ENCODE data around the gene TEN1.

The TEN1 gene

DNA sequence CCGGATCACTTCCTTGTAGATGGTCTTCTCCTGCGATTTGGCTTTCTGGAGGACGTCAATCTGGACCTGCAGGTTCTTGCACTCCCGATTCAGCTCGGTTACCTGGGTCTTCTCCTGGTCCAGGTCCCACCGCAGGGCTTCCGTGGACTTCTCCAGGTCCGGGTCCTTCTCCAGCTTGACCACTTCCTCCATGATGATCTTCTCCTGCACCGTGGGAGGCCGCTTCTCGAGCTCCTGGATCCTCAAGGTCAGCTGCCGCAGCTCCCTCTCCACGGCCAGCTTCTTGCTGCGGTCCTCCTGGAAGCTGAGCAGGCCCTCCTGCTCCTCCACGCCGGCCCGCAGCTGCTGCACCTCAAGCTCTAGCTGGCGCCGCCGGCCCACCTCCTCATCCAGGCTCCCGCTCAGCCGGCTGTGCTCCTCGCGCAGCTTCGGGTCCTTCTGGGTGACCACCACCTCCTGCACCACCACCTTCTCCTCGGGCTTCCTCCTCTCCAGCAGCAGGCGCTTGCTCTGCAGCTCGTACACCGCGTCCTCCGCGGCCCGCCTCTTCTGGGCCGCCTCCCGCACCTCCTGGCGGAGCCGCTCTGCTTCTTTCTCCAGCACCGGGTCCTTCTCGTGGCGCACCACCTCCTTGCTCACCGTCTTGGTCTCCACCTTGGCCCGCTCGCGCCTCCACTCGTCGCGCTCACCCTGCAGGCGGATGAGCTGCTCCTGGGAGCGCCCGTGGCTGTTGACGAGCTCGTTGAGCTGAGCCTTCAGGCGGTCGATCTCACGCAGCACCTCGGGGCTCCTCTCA is 29.8 kb downstream of the TEN1 start:
- H3K4me1 ChIP-seq (ENCODE audit: control insufficient read depth in 1 of 2, insufficient read depth in 2 of 2, low read length in 2 of 2) = no peaks in the 10 kb centered on the region
- H3K27me3 ChIP-seq (ENCODE audit: low read depth, low read length) = no peaks in the 10 kb centered on the region
- H3K9me3 ChIP-seq (ENCODE audit: control insufficient read depth in 1 of 2, low read length in 2 of 2) = no peaks in the 10 kb centered on the region
- H3K36me3 ChIP-seq (ENCODE audit: control insufficient read depth in 1 of 2, insufficient read depth in 2 of 2, low read length in 2 of 2) = no peaks in the 10 kb centered on the region
- no peak overlapping the region for H3K4me3 ChIP-seq (ENCODE audit: low read depth in 1 of 2, low read length in 2 of 2)
- no peak overlapping the region for H3K27ac ChIP-seq (ENCODE audit: low read length)

DNA sequence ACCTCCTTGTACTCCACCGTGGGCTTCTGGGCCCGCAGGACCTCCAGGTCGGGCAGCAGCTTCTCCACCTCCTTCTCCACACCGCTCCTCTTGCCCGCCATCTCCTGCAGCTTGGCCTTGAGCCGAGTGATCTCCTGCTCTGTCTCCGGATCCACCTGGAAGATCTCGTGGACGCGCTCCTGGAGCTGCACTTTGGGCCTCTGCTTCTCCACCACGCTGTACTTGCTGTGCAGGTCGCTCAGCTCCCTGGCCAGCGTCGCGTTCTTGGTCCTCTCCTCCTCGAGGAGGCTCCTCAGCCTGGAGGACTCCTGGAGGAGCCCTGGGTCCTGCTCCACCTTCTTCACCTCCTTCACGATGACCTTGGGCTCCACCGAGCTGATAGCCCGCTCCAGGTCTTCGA is 30.4 kb downstream of the TEN1 start:
- Histone ChIP-seq H3K9me3 (ENCODE audit: control insufficient read depth in 1 of 2, low read length in 2 of 2) (no peaks in the 10 kb centered on the region), H3K4me3 (ENCODE audit: low read depth in 1 of 2, low read length in 2 of 2) (no peak overlapping the region), H3K27me3 (ENCODE audit: low read depth, low read length) (no peaks in the 10 kb centered on the region), H3K4me1 (ENCODE audit: control insufficient read depth in 1 of 2, insufficient read depth in 2 of 2, low read length in 2 of 2) (peaks cover 0 to 5% of the 10 kb centered on the region in 2 donors), H3K36me3 (ENCODE audit: control insufficient read depth in 1 of 2, insufficient read depth in 2 of 2, low read length in 2 of 2) (no peaks in the 10 kb centered on the region), H3K27ac (ENCODE audit: low read length) (no peak overlapping the region)

DNA sequence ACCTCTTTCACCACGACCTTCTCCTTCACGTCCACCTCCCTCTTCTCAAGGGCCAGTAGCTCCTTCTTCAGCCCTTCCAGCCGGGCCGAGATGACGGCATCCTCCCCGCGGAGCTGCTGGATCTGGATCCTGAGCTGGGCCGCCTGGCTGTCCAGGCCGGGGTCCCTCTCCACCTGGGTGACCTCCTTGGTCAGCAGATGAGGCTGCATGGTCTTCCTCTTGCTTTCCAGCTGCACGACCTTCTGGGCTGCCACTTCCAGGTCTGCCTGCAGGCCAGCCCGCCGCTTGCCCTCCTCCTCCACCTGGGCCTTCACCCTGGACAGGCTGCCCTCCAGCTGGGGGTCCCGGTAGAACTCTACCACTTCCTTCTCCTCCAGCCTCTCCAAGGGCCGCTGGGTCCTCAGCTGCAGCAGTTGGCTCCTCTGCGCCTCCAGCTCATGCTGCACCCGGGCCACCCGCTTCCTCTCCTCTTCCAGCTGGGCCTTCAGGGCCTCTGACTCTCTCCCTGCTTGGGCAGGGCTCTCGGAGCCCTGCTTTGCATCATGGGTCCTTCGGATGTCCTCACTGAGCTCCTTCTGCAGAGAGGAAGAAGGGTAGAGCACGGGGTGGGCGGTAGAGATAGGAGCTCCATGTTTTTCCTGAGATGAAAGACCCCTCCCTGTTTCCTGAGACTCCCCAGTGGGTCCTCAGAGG is 31.1 kb downstream of the TEN1 start:
- Histone ChIP-seq H3K27ac (ENCODE audit: low read length) (no peak overlapping the region), H3K4me1 (ENCODE audit: control insufficient read depth in 1 of 2, insufficient read depth in 2 of 2, low read length in 2 of 2) (peaks cover 0 to 10% of the 10 kb centered on the region in 2 donors), H3K36me3 (ENCODE audit: control insufficient read depth in 1 of 2, insufficient read depth in 2 of 2, low read length in 2 of 2) (no peaks in the 10 kb centered on the region), H3K27me3 (ENCODE audit: low read depth, low read length) (no peaks in the 10 kb centered on the region), H3K4me3 (ENCODE audit: low read depth in 1 of 2, low read length in 2 of 2) (no peak overlapping the region), H3K9me3 (ENCODE audit: control insufficient read depth in 1 of 2, low read length in 2 of 2) (no peaks in the 10 kb centered on the region)

DNA sequence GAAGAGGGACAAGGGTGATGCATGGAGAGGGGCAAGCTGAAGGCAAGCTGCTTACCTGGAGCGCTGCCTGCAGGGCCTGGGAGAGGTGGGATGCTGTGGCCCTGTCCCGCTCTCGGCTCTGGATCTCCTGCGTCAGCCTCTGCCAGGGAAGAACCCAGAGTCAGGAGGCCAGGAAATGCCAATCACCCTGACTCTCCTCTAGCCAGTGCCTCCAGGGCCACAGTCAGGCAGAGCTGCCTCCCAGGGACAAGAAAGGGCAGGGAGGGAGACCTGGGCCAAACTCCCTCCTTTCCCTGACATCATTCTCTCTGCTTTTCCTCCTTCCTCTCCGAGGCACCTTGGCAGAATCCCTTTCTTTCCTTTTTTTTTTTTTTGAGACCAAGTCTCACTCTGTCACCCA is 32.9 kb downstream of the TEN1 start:
- Histone ChIP-seq H3K27ac (ENCODE audit: low read length) (no peak overlapping the region), H3K4me3 (ENCODE audit: low read depth in 1 of 2, low read length in 2 of 2) (no peak overlapping the region), H3K4me1 (ENCODE audit: control insufficient read depth in 1 of 2, insufficient read depth in 2 of 2, low read length in 2 of 2) (peaks cover 0 to 10% of the 10 kb centered on the region in 2 donors), H3K9me3 (ENCODE audit: control insufficient read depth in 1 of 2, low read length in 2 of 2) (no peaks in the 10 kb centered on the region), H3K27me3 (ENCODE audit: low read depth, low read length) (no peaks in the 10 kb centered on the region), H3K36me3 (ENCODE audit: control insufficient read depth in 1 of 2, insufficient read depth in 2 of 2, low read length in 2 of 2) (no peaks in the 10 kb centered on the region)

DNA sequence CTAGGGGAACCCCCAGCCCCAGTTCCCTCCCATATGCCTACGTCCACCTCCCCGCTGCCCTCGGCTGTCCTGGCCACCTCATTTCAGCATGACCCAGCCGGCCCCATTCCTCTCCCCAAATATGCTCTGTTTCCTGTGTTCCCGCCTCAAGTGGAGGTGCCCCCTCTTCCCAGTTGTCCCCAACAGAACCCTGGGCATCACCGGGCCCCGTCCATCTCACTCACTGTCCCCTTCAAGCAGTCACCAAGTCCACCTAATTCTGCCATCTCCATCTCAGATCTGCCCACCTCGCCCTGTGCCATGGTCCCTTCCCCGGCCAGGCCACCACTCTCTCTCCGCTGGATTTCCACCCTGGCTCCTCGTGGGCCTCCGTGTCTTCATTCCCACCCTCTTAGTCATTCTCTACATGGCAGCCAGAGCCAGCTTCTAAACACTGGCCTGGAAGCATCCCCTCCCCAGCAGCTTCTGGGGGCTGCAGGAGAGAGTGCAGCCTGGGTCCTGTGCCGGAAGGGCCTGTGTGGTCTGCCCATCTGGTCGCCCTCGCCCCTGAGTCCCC is 34.4 kb downstream of the TEN1 start:
- no peaks in the 10 kb centered on the region for H3K9me3 ChIP-seq (ENCODE audit: control insufficient read depth in 1 of 2, low read length in 2 of 2)
- no peaks in the 10 kb centered on the region for H3K36me3 ChIP-seq (ENCODE audit: control insufficient read depth in 1 of 2, insufficient read depth in 2 of 2, low read length in 2 of 2)
- no peak overlapping the region for H3K27ac ChIP-seq (ENCODE audit: low read length)
- peaks cover 0 to 10% of the 10 kb centered on the region in 2 donors for H3K4me1 ChIP-seq (ENCODE audit: control insufficient read depth in 1 of 2, insufficient read depth in 2 of 2, low read length in 2 of 2)
- no peaks in the 10 kb centered on the region for H3K27me3 ChIP-seq (ENCODE audit: low read depth, low read length)
- no peak overlapping the region for H3K4me3 ChIP-seq (ENCODE audit: low read depth in 1 of 2, low read length in 2 of 2)

DNA sequence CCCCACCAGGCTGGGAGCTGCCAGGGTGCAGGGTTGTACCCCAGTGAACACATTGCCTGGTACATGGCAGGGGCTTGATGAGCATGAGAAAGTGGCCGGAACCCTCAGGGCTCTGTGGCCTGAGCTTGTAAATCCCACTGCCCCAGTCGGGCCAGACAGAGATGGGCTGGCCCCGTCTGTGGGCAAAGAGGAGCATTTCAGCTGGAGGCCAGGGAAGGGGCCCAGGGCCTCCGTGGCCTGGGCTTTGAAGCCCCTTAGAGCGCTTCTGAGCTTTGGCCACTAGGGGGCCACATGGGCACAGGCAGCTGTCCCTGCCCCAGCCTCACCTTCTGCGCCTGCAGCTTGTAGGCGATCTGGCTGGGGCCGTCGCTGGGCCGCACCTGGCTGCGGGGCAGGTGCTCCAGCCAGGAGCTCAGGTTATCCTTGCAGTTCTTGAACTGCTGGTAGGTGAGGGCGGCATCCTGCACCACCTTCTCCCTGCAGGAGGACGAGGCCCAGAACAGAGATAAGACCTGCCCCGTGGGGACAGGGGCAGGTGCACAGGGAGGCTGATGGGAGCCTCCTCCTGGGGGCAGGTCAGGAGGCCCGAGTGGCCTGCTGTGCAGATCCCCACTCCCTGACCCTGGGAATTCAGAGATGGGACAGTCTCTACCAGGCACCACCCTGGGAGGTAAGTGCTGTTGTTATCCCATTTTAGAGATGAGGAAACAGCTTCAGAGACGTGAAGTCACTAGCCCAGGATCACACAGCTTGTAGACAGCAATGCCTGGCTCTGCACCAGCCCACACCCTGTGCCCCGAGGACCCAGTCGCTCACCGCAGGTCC is 35.3 kb downstream of the TEN1 start:
- H3K27ac ChIP-seq (ENCODE audit: low read length) = no peak overlapping the region
- peaks cover 0 to 10% of the 10 kb centered on the region in 2 donors for H3K4me1 ChIP-seq (ENCODE audit: control insufficient read depth in 1 of 2, insufficient read depth in 2 of 2, low read length in 2 of 2)
- H3K9me3 ChIP-seq (ENCODE audit: control insufficient read depth in 1 of 2, low read length in 2 of 2) = no peaks in the 10 kb centered on the region
- no peak overlapping the region for H3K4me3 ChIP-seq (ENCODE audit: low read depth in 1 of 2, low read length in 2 of 2)
- no peaks in the 10 kb centered on the region for H3K27me3 ChIP-seq (ENCODE audit: low read depth, low read length)
- H3K36me3 ChIP-seq (ENCODE audit: control insufficient read depth in 1 of 2, insufficient read depth in 2 of 2, low read length in 2 of 2) = no peaks in the 10 kb centered on the region

DNA sequence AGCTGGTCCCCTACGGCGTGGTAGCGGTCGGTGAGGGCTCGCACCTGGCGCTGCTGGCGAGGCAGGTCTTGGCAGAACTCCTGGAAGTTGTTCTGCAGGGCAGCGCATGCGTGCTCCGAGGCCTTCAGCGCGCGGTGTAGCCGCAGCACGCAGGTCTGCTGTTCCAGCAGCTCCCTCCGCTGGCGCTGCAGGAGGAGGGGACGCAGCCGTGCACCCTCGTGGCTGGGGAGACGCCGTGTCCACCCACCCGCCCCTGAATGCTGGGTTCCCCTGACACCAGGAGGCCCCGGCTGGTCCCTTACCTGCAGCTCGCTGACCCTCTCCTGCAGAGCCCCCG is 35.9 kb downstream of the TEN1 start:
- no peak overlapping the region for H3K27ac ChIP-seq (ENCODE audit: low read length)
- H3K9me3 ChIP-seq (ENCODE audit: control insufficient read depth in 1 of 2, low read length in 2 of 2) = no peaks in the 10 kb centered on the region
- H3K4me3 ChIP-seq (ENCODE audit: low read depth in 1 of 2, low read length in 2 of 2) = no peak overlapping the region
- H3K4me1 ChIP-seq (ENCODE audit: control insufficient read depth in 1 of 2, insufficient read depth in 2 of 2, low read length in 2 of 2) = peaks cover 0 to 10% of the 10 kb centered on the region in 2 donors
- no peaks in the 10 kb centered on the region for H3K27me3 ChIP-seq (ENCODE audit: low read depth, low read length)
- H3K36me3 ChIP-seq (ENCODE audit: control insufficient read depth in 1 of 2, insufficient read depth in 2 of 2, low read length in 2 of 2) = no peaks in the 10 kb centered on the region

DNA sequence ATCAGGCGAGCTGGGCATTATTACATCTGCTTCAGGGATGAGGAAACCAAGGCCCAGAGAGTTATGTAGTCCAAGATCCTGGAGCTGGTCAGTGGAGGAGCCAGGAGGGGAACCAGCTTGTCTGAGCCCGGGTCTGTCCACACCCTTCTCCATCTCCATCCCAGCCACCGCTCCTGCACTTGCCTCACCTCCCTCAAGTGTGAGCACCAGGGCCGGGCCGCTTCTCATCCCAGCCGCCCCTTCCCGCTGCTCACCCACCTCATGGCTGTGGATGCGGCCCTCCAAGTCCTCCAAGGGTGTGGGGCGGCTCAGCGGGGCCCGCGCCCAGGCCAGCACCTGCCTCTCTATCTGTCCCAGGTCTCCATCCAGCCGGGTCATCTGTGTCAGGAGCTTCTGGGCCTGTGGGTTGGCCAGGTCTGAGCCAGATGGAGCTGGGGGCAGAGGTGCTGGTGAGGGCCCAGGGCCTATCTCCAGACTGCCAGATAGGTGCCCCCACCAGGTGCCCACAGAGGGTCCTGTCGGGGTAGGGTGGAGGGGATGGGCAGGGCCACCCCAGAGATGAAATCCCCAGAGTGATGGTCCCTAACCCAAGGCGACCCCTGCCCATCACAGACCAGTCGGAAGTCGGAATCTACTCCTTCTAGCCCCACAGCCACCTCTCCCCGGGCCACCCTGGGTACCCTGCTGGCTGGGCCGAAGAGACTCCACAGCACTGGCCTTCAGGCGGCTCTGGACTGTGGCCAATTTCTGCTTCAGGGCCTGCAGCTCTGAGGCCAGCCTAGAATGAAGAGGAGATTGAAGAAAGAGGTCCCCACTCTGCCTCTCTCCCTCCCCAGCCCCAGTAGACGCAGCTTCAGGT is 38.7 kb downstream of the TEN1 start:
- Histone ChIP-seq H3K36me3 (ENCODE audit: control insufficient read depth in 1 of 2, insufficient read depth in 2 of 2, low read length in 2 of 2) (no peaks in the 10 kb centered on the region), H3K4me3 (ENCODE audit: low read depth in 1 of 2, low read length in 2 of 2) (no peak overlapping the region), H3K4me1 (ENCODE audit: control insufficient read depth in 1 of 2, insufficient read depth in 2 of 2, low read length in 2 of 2) (peaks cover 0 to 10% of the 10 kb centered on the region in 2 donors), H3K27me3 (ENCODE audit: low read depth, low read length) (no peaks in the 10 kb centered on the region), H3K9me3 (ENCODE audit: control insufficient read depth in 1 of 2, low read length in 2 of 2) (no peaks in the 10 kb centered on the region), H3K27ac (ENCODE audit: low read length) (no peak overlapping the region)

DNA sequence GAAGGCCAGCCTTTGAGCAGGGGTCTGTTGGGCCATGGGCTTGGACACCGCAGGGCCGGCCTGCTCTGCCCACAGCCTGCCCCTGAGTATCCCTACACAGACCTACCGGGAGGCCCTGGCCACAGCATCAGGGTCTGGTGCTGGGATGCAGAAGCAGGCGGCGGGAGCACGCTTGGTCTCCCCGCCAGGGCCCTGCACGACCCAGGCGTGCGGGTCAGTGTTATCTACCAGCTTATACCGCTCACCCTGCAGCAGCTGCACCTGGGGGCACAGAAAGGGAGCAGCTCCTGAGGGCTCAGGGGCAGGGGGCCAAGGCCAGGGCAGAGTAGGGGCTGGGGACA is 39.3 kb downstream of the TEN1 start:
- H3K27ac ChIP-seq (ENCODE audit: low read length) = no peak overlapping the region
- peaks cover 0 to 10% of the 10 kb centered on the region in 2 donors for H3K4me1 ChIP-seq (ENCODE audit: control insufficient read depth in 1 of 2, insufficient read depth in 2 of 2, low read length in 2 of 2)
- H3K27me3 ChIP-seq (ENCODE audit: low read depth, low read length) = no peaks in the 10 kb centered on the region
- H3K9me3 ChIP-seq (ENCODE audit: control insufficient read depth in 1 of 2, low read length in 2 of 2) = no peaks in the 10 kb centered on the region
- no peak overlapping the region for H3K4me3 ChIP-seq (ENCODE audit: low read depth in 1 of 2, low read length in 2 of 2)
- H3K36me3 ChIP-seq (ENCODE audit: control insufficient read depth in 1 of 2, insufficient read depth in 2 of 2, low read length in 2 of 2) = no peaks in the 10 kb centered on the region

DNA sequence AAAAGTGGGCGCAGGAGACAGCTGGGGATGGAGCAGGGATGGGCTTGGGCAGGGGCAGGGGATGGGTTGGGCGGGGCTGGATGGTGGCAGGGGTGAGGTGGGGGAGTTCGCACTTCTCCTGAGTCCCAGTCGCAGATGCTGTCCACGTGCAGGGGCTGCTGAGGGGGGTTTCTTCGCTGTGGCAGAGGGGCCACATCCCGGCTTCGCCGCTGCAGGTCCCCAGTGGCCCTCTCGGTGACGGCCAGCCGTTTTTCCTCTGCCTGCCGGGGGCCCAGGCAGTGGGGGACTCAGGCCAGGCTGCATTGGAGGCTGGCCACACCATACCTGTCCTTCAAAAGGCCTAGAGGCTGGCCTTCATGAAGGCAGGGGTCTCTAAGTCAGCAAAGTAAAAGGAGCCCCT is 39.8 kb downstream of the TEN1 start:
- Histone ChIP-seq H3K9me3 (ENCODE audit: control insufficient read depth in 1 of 2, low read length in 2 of 2) (no peaks in the 10 kb centered on the region), H3K36me3 (ENCODE audit: control insufficient read depth in 1 of 2, insufficient read depth in 2 of 2, low read length in 2 of 2) (no peaks in the 10 kb centered on the region), H3K4me1 (ENCODE audit: control insufficient read depth in 1 of 2, insufficient read depth in 2 of 2, low read length in 2 of 2) (peaks cover 0 to 10% of the 10 kb centered on the region in 2 donors), H3K27me3 (ENCODE audit: low read depth, low read length) (no peaks in the 10 kb centered on the region), H3K4me3 (ENCODE audit: low read depth in 1 of 2, low read length in 2 of 2) (no peak overlapping the region), H3K27ac (ENCODE audit: low read length) (no peak overlapping the region)

All from muscle layer of duodenum (tissue), 2 donors.